Neural cell (in vitro differentiated cells): ENCODE data around the gene CHDH. TPM values are rescaled to one million over a fixed set of nuclear protein-coding genes. Genes with fewer than 3 reads are reported as not detected.

ENCODE experiments used
- H2AFZ ChIP-seq: fragments of 200-600, 300-800 bp; sonication (generic), shearing (Covaris generic); 2 replicates; pipeline ENCODE4 v1.6.0; 2014; ENCODE audit warnings: low read depth, mild to moderate bottlenecking, antibody characterized with exemption, low read length, moderate library complexity
- H3F3A ChIP-seq: fragments of 200-600 bp; shearing (Covaris generic); 2 replicates; pipeline ENCODE4 v1.6.1; 2016; ENCODE audit warnings: mild to moderate bottlenecking, moderate library complexity, mixed read lengths, antibody characterized with exemption, low read length; ENCODE audit not compliant: insufficient read depth, poor library complexity, severe bottlenecking
- H3K27ac ChIP-seq: fragments of 200-600, 300-800 bp; sonication (generic), shearing (Covaris generic); 2 replicates; pipeline ENCODE4 v1.5.1; 2014; ENCODE audit warnings: mild to moderate bottlenecking, low read length, moderate library complexity
- H3K27me3 ChIP-seq: fragments of 300-800, 200-600 bp; sonication (generic), shearing (Covaris generic); 2 replicates; pipeline ENCODE4 v1.6.0; 2014; ENCODE audit warnings: mild to moderate bottlenecking, low read depth, low read length, moderate library complexity; ENCODE audit not compliant: insufficient read depth
- H3K36me3 ChIP-seq: fragments of 300-800, 200-600 bp; sonication (generic), shearing (Covaris generic); 2 replicates; pipeline ENCODE4 v1.5.1; 2014; ENCODE audit warnings: mild to moderate bottlenecking, antibody characterized with exemption, low read length, moderate library complexity; ENCODE audit not compliant: insufficient read depth
- H3K4me2 ChIP-seq: fragments of 300-800, 200-600 bp; sonication (generic), shearing (Covaris generic); 2 replicates; pipeline ENCODE4 v1.6.0; 2014; ENCODE audit warnings: mild to moderate bottlenecking, low read length
- H3K4me3 ChIP-seq: fragments of 300-800, 200-600 bp; sonication (generic), shearing (Covaris generic); 2 replicates; pipeline ENCODE4 v1.5.1; 2014; ENCODE audit warnings: mild to moderate bottlenecking, low read length, moderate library complexity
- H3K79me2 ChIP-seq: fragments of 200-600 bp; shearing (Covaris generic); replicated peaks from 2 replicates; pipeline ENCODE4 v1.6.0; 2014; ENCODE audit warnings: mild to moderate bottlenecking, low read length, moderate library complexity; ENCODE audit not compliant: insufficient read depth
- H3K9ac ChIP-seq: fragments of 300-800, 200-600 bp; sonication (generic), shearing (Covaris generic); 2 replicates; pipeline ENCODE4 v1.6.1; 2016; ENCODE audit warnings: mild to moderate bottlenecking, low read length, mixed read lengths
- H3K9me2 ChIP-seq: fragments of 200-600 bp; shearing (Covaris generic); 2 replicates; pipeline ENCODE4 v1.6.1; 2016; ENCODE audit warnings: mild to moderate bottlenecking, low read length, mixed read lengths; ENCODE audit not compliant: insufficient read depth
- H3K9me3 ChIP-seq: fragments of 200-600, 300-800 bp; sonication (generic), shearing (Covaris generic); 2 replicates; pipeline ENCODE4 v1.6.1; 2016; ENCODE audit warnings: mild to moderate bottlenecking, mixed run types, low read length, moderate library complexity, mixed read lengths
- H4K20me1 ChIP-seq: fragments of 200-600 bp; shearing (Covaris generic); 2 replicates; pipeline ENCODE4 v1.6.1; 2016; ENCODE audit warnings: mild to moderate bottlenecking, mixed run types; ENCODE audit not compliant: insufficient read depth
- EP300 ChIP-seq: fragments of 450-650 bp; conservative IDR thresholded peaks from 2 replicates; pipeline ENCODE4 v1.6.1; 2014; ENCODE audit warnings: antibody characterized with exemption, mild to moderate bottlenecking, moderate library complexity; ENCODE audit not compliant: poor library complexity, severe bottlenecking
- MXI1 ChIP-seq: fragments of 450-650 bp; conservative IDR thresholded peaks from 2 replicates; pipeline ENCODE4 v1.6.1; 2014; ENCODE audit warnings: antibody characterized with exemption, mild to moderate bottlenecking; ENCODE audit not compliant: poor library complexity, severe bottlenecking
- POLR2AphosphoS5 ChIP-seq: IDR thresholded peaks from 2 replicates; pipeline ENCODE4 v1.6.1; 2012
- RAD21 ChIP-seq: fragments of 450-650 bp; conservative IDR thresholded peaks from 2 replicates; pipeline ENCODE4 v1.6.1; 2014; ENCODE audit warnings: antibody characterized with exemption, mild to moderate bottlenecking, moderate library complexity
- SMC3 ChIP-seq: fragments of 450-650 bp; conservative IDR thresholded peaks from 2 replicates; pipeline ENCODE4 v1.6.1; 2014; ENCODE audit warnings: antibody characterized with exemption, mild to moderate bottlenecking, moderate library complexity; ENCODE audit not compliant: poor library complexity
- TAF1 ChIP-seq: IDR thresholded peaks from 2 replicates; pipeline ENCODE4 v1.6.1; 2012; ENCODE audit warnings: low read depth
- polyA plus RNA-seq: library from polyadenylated mRNA; depleted of rRNA; stranded (reverse); fragments of >200 nt; gene quantifications from 2 replicates; pipeline ENCODE4 v1.2.3, GENCODE V29; 2014
- TF ChIP-seq, protein P1 (sequence below): IDR thresholded peaks from 2 replicates; pipeline ENCODE4 v1.6.1; 2012; ENCODE audit warnings: borderline replicate concordance
- TF ChIP-seq, protein P2 (sequence below): fragments of 450-650 bp; IDR thresholded peaks from 2 replicates; pipeline ENCODE4 v1.5.1; 2014; ENCODE audit warnings: antibody characterized with exemption, mild to moderate bottlenecking, moderate library complexity; ENCODE audit not compliant: poor library complexity, severe bottlenecking

Gene CHDH
- polyA plus RNA-seq, 1 donor from 2014 or later = 0.17 TPM

DNA sequence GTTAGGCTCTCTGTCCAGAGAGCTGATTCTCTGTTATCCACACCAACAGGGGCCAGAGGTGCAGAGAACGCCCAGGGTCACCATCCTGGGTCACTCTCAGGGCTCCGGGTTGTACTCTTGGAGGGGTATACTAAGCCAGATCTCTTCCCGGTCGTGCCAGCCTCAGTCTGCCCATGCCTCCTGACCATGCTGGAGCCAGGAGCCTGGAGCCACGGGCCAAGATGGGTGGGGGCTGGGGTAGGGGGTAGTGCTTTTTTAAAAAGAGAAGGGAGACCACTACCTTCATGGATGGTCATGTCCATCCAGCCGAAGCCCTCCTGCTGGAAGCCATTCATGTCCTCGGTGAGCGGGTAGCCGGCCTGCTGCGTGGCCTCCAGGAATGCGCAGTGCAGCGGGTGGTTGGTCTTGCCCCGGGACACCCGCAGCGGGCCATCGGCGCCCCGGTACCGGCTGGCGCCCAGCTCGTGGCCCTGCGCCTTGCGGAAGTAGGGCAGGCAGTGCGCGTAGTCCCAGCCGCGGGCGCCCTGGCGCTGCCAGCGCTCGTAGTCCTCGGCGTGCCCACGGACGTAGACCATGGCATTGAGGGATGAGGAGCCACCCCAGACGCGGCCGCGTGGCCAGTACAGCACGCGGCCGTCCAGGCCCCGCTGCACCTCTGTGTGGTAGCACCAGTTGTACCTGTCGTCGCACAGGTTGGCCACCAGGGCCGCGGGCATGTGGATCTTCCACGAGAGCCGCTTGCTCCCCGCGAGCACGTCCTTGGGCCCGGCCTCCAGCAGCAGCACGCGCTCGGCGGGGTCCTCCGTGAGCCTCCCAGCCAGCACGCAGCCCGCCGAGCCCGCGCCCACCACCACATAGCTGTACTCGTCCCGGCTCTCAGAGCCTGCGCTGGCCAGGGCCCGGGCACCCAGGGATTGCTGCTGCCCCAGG is 22.9 kb downstream of the CHDH start:
- Histone ChIP-seq H3K4me3 (no peak overlapping the region), H3K4me2 (no peak overlapping the region), H3K79me2 (no peaks in the 10 kb centered on the region), H3K9me2 (no peaks in the 10 kb centered on the region), H2AFZ (no peak overlapping the region), H4K20me1 (no peaks in the 10 kb centered on the region), H3F3A (no peaks in the 10 kb centered on the region), H3K9me3 (no peaks in the 10 kb centered on the region), H3K36me3 (no peaks in the 10 kb centered on the region), H3K27me3 (no peaks in the 10 kb centered on the region), H3K27ac (no peak overlapping the region), H3K9ac (no peak overlapping the region)
- TF ChIP-seq, protein P1, sequence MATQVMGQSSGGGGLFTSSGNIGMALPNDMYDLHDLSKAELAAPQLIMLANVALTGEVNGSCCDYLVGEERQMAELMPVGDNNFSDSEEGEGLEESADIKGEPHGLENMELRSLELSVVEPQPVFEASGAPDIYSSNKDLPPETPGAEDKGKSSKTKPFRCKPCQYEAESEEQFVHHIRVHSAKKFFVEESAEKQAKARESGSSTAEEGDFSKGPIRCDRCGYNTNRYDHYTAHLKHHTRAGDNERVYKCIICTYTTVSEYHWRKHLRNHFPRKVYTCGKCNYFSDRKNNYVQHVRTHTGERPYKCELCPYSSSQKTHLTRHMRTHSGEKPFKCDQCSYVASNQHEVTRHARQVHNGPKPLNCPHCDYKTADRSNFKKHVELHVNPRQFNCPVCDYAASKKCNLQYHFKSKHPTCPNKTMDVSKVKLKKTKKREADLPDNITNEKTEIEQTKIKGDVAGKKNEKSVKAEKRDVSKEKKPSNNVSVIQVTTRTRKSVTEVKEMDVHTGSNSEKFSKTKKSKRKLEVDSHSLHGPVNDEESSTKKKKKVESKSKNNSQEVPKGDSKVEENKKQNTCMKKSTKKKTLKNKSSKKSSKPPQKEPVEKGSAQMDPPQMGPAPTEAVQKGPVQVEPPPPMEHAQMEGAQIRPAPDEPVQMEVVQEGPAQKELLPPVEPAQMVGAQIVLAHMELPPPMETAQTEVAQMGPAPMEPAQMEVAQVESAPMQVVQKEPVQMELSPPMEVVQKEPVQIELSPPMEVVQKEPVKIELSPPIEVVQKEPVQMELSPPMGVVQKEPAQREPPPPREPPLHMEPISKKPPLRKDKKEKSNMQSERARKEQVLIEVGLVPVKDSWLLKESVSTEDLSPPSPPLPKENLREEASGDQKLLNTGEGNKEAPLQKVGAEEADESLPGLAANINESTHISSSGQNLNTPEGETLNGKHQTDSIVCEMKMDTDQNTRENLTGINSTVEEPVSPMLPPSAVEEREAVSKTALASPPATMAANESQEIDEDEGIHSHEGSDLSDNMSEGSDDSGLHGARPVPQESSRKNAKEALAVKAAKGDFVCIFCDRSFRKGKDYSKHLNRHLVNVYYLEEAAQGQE = no peak
- TF ChIP-seq MXI1 = no peak
- TF ChIP-seq, protein P2, sequence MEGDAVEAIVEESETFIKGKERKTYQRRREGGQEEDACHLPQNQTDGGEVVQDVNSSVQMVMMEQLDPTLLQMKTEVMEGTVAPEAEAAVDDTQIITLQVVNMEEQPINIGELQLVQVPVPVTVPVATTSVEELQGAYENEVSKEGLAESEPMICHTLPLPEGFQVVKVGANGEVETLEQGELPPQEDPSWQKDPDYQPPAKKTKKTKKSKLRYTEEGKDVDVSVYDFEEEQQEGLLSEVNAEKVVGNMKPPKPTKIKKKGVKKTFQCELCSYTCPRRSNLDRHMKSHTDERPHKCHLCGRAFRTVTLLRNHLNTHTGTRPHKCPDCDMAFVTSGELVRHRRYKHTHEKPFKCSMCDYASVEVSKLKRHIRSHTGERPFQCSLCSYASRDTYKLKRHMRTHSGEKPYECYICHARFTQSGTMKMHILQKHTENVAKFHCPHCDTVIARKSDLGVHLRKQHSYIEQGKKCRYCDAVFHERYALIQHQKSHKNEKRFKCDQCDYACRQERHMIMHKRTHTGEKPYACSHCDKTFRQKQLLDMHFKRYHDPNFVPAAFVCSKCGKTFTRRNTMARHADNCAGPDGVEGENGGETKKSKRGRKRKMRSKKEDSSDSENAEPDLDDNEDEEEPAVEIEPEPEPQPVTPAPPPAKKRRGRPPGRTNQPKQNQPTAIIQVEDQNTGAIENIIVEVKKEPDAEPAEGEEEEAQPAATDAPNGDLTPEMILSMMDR = no peak
- TF ChIP-seq RAD21 = no peak
- no peak for TF ChIP-seq POLR2AphosphoS5

DNA sequence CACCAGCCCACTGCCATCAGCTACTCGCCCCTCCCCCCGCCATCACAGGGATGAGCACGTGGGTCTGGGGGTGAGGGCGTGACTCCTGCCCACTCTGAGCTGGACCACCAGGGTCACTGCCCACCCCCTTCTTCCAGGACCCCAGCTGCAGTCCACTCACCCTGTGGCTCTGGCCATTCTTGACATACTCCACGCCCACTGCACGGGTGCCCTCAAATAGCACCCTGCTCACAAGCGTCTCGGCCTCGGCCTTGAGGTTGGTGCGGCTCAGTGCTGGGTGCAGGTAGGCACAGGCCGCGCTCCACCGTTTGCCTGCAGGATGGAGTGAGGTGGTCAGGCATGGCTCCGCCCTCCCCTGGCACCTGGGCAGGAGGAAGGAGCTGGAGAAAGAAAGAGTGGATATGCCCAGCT is 23.9 kb downstream of the CHDH start:
- no peak overlapping the region for H3K4me3 ChIP-seq
- H3K9me2 ChIP-seq = no peaks in the 10 kb centered on the region
- no peak for TF ChIP-seq SMC3
- TF ChIP-seq, protein P1 = no peak
- no peak for TF ChIP-seq TAF1
- TF ChIP-seq, protein P2 = no peak
- no peak for TF ChIP-seq RAD21
- TF ChIP-seq EP300 = no peak
- no peaks in the 10 kb centered on the region for H3K9me3 ChIP-seq
- no peak overlapping the region for H3K4me2 ChIP-seq
- no peaks in the 10 kb centered on the region for H3K79me2 ChIP-seq
- H4K20me1 ChIP-seq = no peaks in the 10 kb centered on the region
- H2AFZ ChIP-seq = no peak overlapping the region
- H3K9ac ChIP-seq = no peak overlapping the region
- H3K27me3 ChIP-seq = no peaks in the 10 kb centered on the region
- no peaks in the 10 kb centered on the region for H3F3A ChIP-seq
- H3K27ac ChIP-seq = no peak overlapping the region
- no peaks in the 10 kb centered on the region for H3K36me3 ChIP-seq
